NCI-H446 (cell line): ENCODE measurements around the gene ANAPC5.
"Not testable (repeated sequence)": the region's sequence is repeated elsewhere in the genome, so short reads cannot be mapped to it uniquely, and the experiment has no call there.

ENCODE experiments used
- DNase-seq, 2 experiments: peaks; one replicate each; lab custom pipeline; 2025; lab: John Stamatoyannopoulos, UW

Gene ANAPC5

GRCh38 chr12:121284551-121285390, 67.4 kb downstream of the ANAPC5 start:
- no peak for DNase-seq

- no peak for DNase-seq
Observed at GRCh38 chr12:121283841-121284240, 68.4 kb downstream of the ANAPC5 start.

- DNase-seq, result no peak
Observed at GRCh38 chr12:121283388-121283787, 68.8 kb downstream of the ANAPC5 start.

- DNase-seq, result not testable (repeated sequence)
Observed at GRCh38 chr12:121282910-121283309, 69.3 kb downstream of the ANAPC5 start.

- DNase-seq, result no peak
Observed at GRCh38 chr12:121282072-121282742, 70.0 kb downstream of the ANAPC5 start.

GRCh38 chr12:121281116-121281515, 71.1 kb downstream of the ANAPC5 start:
- not testable (repeated sequence) for DNase-seq

- DNase-seq, result not testable (repeated sequence)
Observed at GRCh38 chr12:121280531-121280930, 71.7 kb downstream of the ANAPC5 start.

- DNase-seq, result peak; percentile 43 to 79
Observed at GRCh38 chr12:121279507-121279915, 72.7 kb downstream of the ANAPC5 start.

GRCh38 chr12:121279071-121279375, 73.2 kb downstream of the ANAPC5 start:
- peak; percentile 22 to 71 for DNase-seq

- no peak for DNase-seq
Observed at GRCh38 chr12:121278169-121279070, 73.8 kb downstream of the ANAPC5 start.

GRCh38 chr12:121277374-121277759, 74.8 kb downstream of the ANAPC5 start:
- DNase-seq, result no peak

- no peak for DNase-seq
Observed at GRCh38 chr12:121274036-121274763, 78.0 kb downstream of the ANAPC5 start.

- no peak for DNase-seq
Observed at GRCh38 chr12:121273364-121273896, 78.8 kb downstream of the ANAPC5 start.

GRCh38 chr12:121267822-121268221, 84.4 kb downstream of the ANAPC5 start:
- DNase-seq, result no peak

- DNase-seq, result no peak
Observed at GRCh38 chr12:121264951-121265515, 87.2 kb downstream of the ANAPC5 start.

GRCh38 chr12:121264135-121264534, 88.1 kb downstream of the ANAPC5 start:
- no peak for DNase-seq

GRCh38 chr12:121263206-121263935, 88.8 kb downstream of the ANAPC5 start:
- no peak for DNase-seq

GRCh38 chr12:121261398-121261797, 90.8 kb downstream of the ANAPC5 start:
- DNase-seq, result no peak

GRCh38 chr12:121260091-121260490, 92.1 kb downstream of the ANAPC5 start:
- no peak for DNase-seq

GRCh38 chr12:121259074-121259473, 93.1 kb downstream of the ANAPC5 start:
- no peak for DNase-seq
